A549 (cell line): ENCODE data around the gene MEGF6. TPM values are rescaled to one million over a fixed set of nuclear protein-coding genes. Genes with fewer than 3 reads are reported as not detected.

Source experiments
- ATAC-seq, 2 experiments: fragments of 200-7000 bp in 1 of 2; fragments of >200 bp in 1 of 2; cut with Nextera tagmentation in 1 of 2; cut with Tn5 transposase in 1 of 2; 3 replicates each; pipeline versions ENCODE4 v1.8.0 to v1.9.1; 2018 to 2020; ENCODE audit warnings: mild to moderate bottlenecking in 1 of 2, moderate library complexity in 1 of 2
- CTCF ChIA-PET: fragments of 300-600 bp; sonication (Branson Sonifier 250); formaldehyde crosslinking; extraction: SDS; loops from one replicate; lab custom pipeline; 2021; ENCODE audit warnings: antibody characterized with exemption, inconsistent platforms; lab: Yijun Ruan, JAX
- POLR2A ChIA-PET: fragments of 350-600 bp; formaldehyde crosslinking; extraction: SDS; loops from one replicate; lab custom pipeline; 2021; ENCODE audit warnings: antibody characterized with exemption, inconsistent platforms; lab: Yijun Ruan, JAX
- DNase-seq, 2 experiments: peaks; one replicate each; pipeline versions ENCODE4 v3.0.0 to v3.0.0-alpha.2; 2011 to 2016; ENCODE audit warnings: low read depth in 1 of 2, low spot score in 1 of 2
- FAIRE-seq: peaks from 2 replicates; lab custom pipeline; 2011; peaks lifted over from hg19 to GRCh38; lab: Jason Lieb, UNC
- H3K27ac ChIP-seq, 2 experiments: fragments of >200 bp; sonication (Bioruptor Twin); formaldehyde crosslinking; 3 replicates each; pipeline ENCODE4 v1.5.1; 2016 to 2017
- H3K4me1 ChIP-seq: fragments of >200 bp; sonication (Bioruptor Twin); formaldehyde crosslinking; 3 replicates; pipeline ENCODE4 v1.6.1; 2016
- H3K4me2 ChIP-seq: fragments of >200 bp; sonication (Bioruptor Twin); formaldehyde crosslinking; 3 replicates; pipeline ENCODE4 v1.6.1; 2016
- H3K4me3 ChIP-seq: fragments of >200 bp; sonication (Bioruptor Twin); formaldehyde crosslinking; 3 replicates; pipeline ENCODE4 v1.5.1; 2016
- H3K9me3 ChIP-seq: fragments of >200 bp; sonication (Bioruptor Twin); formaldehyde crosslinking; 3 replicates; pipeline ENCODE4 v1.6.1; 2016
- ATOH8 ChIP-seq: fragments of 250-450 bp; sonication (Bioruptor Pico); IDR thresholded peaks from 2 replicates; pipeline ENCODE4 v1.5.0; 2020; ENCODE audit warnings: low read depth, mild to moderate bottlenecking, moderate library complexity
- CBX8 ChIP-seq: fragments of 200-600 bp; sonication (generic); IDR thresholded peaks from 2 replicates; pipeline ENCODE4 v1.6.1; 2016
- CTCF ChIP-seq: fragments of >200 bp; sonication (Bioruptor Twin); formaldehyde crosslinking; IDR thresholded peaks from 3 replicates; pipeline ENCODE4 v1.5.1; 2016
- EP300 ChIP-seq, 2 experiments: fragments of >200 bp; sonication (Bioruptor Twin); formaldehyde crosslinking; IDR thresholded peaks; 2 replicates in 1 of 2; 3 replicates in 1 of 2; pipeline ENCODE4 v1.6.1; 2016 to 2017
- ESRRA ChIP-seq: fragments of 150-350 bp; IDR thresholded peaks from 2 replicates; pipeline ENCODE4 v1.6.1; 2014; ENCODE audit warnings: mild to moderate bottlenecking, low read length, borderline replicate concordance
- FOSL2 ChIP-seq, 2 experiments: fragments of 450-650 bp in 1 of 2; fragments of >200 bp in 1 of 2; sonication (Bioruptor Twin) in 1 of 2; formaldehyde crosslinking; IDR thresholded peaks; 2 replicates each; pipeline versions ENCODE4 v1.5.0 to v1.6.1; 2016 to 2020; ENCODE audit warnings: mild to moderate bottlenecking in 1 of 2, moderate library complexity in 1 of 2
- HEYL ChIP-seq: fragments of 250-450 bp; sonication (Bioruptor Pico); IDR thresholded peaks from 2 replicates; pipeline ENCODE4 v1.8.0; 2021; ENCODE audit warnings: mild to moderate bottlenecking, moderate library complexity
- HOXB5 ChIP-seq: fragments of 250-450 bp; sonication (Bioruptor Pico); IDR thresholded peaks from 2 replicates; pipeline ENCODE4 v1.5.0; 2020; ENCODE audit warnings: mild to moderate bottlenecking, moderate library complexity
- JUN ChIP-seq, 2 experiments: fragments of >200 bp; sonication (Bioruptor Twin); formaldehyde crosslinking; IDR thresholded peaks; 2 replicates in 1 of 2; 3 replicates in 1 of 2; pipeline ENCODE4 v1.6.1; 2016 to 2017
- KDM1A ChIP-seq: fragments of 200-600 bp; sonication (generic); IDR thresholded peaks from 2 replicates; pipeline ENCODE4 v1.6.1; 2016; ENCODE audit warnings: low read depth, mild to moderate bottlenecking
- MAX ChIP-seq: IDR thresholded peaks from 2 replicates; pipeline ENCODE4 v1.6.1; 2012
- MAZ ChIP-seq: fragments of 150-350 bp; IDR thresholded peaks from 2 replicates; pipeline ENCODE4 v1.6.1; 2014; ENCODE audit warnings: antibody characterized with exemption, low read depth, low read length, borderline replicate concordance
- NPAS2 ChIP-seq: fragments of 250-450 bp; sonication (Bioruptor Pico); IDR thresholded peaks from 2 replicates; pipeline ENCODE4 v1.8.0; 2022; ENCODE audit warnings: mild to moderate bottlenecking, moderate library complexity, borderline replicate concordance
- POLR2AphosphoS2 ChIP-seq: conservative IDR thresholded peaks from 2 replicates; pipeline ENCODE4 v1.6.1; 2012; ENCODE audit warnings: low read length, improper control_type of control experiment, inconsistent platforms
- RCOR1 ChIP-seq: fragments of 150-350 bp; IDR thresholded peaks from 2 replicates; pipeline ENCODE4 v1.6.1; 2014; ENCODE audit warnings: antibody characterized with exemption, low read length, low read depth
- SREBF2 ChIP-seq: fragments of 450-650 bp; IDR thresholded peaks from 2 replicates; pipeline ENCODE4 v1.6.1; 2014; ENCODE audit warnings: mild to moderate bottlenecking, moderate library complexity
- TFCP2L1 ChIP-seq: fragments of 250-450 bp; sonication (Bioruptor Pico); IDR thresholded peaks from 2 replicates; pipeline ENCODE4 v1.5.0; 2021; ENCODE audit warnings: mild to moderate bottlenecking
- ZNF302 ChIP-seq: fragments of 250-450 bp; sonication (Bioruptor Pico); IDR thresholded peaks from 2 replicates; pipeline ENCODE4 v1.9.0; 2021; ENCODE audit warnings: inconsistent platforms, mild to moderate bottlenecking, moderate library complexity
- ZSCAN20 ChIP-seq: fragments of 250-450 bp; sonication (Bioruptor Pico); IDR thresholded peaks from 2 replicates; pipeline ENCODE4 v1.8.0; 2022; ENCODE audit warnings: mild to moderate bottlenecking, moderate library complexity
- WGBS: methylation state at CpG from one replicate; pipeline ENCODE4 v1.1.6; 2017; ENCODE audit errors: missing lambda C conversion rate; 5-methylcytosine and 5-hydroxymethylcytosine counted together
- polyA plus RNA-seq, 4 experiments: library from polyadenylated mRNA; depleted of rRNA in 3 of 4; stranded (reverse); fragments of >200 nt; fragmentation: RNase III in 1 of 4; extraction: RNeasy Plus Mini Kit Qiagen cat#74134 plus additional on column Dnase treatment in 1 of 4; gene quantifications; 2 replicates in 3 of 4; 3 replicates in 1 of 4; pipeline ENCODE4 v1.2.3, GENCODE V29; 2011 to 2017

The MEGF6 gene
- polyA plus RNA-seq, 2 of the 4 experiments (the other 2 are of a cell fraction), result 0.66 to 13.7 TPM

GRCh38 chr1:3482378-3482849 lies 128.9 kb downstream of the MEGF6 start:
- ChIA-PET CTCF (interaction anchor here (0.9 to 9.5 kb wide), 5 partner anchors 8 to 133 kb away, joined by 3 to 77 read pairs (median 8); no protein-coding TSS in a partner anchor), POLR2A (interaction anchor here (1.2 kb wide), 1 partner anchor 29 kb away, joined by 3 read pairs; no protein-coding TSS in a partner anchor)
- 0 out of 2 replicates have a peak, but pooled peaks have one; percentile 31 for TF ChIP-seq MAX
- TF ChIP-seq FOSL2 (IDR thresholded peaks at IDR 0.05), result no peak
- peak; percentile 68 for TF ChIP-seq FOSL2 (CRISPR knock-in tag; IDR thresholded peaks at IDR 0.05)
- TF ChIP-seq CTCF, result no peak
- FAIRE-seq (no peak), DNase-seq (peak; percentile 72 to 76), ATAC-seq (peak; percentile 71 to 86)
- Histone ChIP-seq H3K27ac (peak overlapping the region; percentile 20 to 75; a peak in 4 of 6 replicates), H3K4me1 (peaks cover 16% of the 10 kb centered on the region), H3K9me3 (no peaks in the 10 kb centered on the region), H3K4me2 (peak overlapping the region; percentile 35), H3K4me3 (no peak overlapping the region)
- WGBS, result 0% methylated on average over 1 of the region's 18 CpGs

- DNase-seq, result no peak
- POLR2A ChIA-PET, result interaction anchor here (1.2 kb wide), 1 partner anchor 29 kb away, joined by 3 read pairs; no protein-coding TSS in a partner anchor
- CTCF ChIA-PET, result interaction anchor here (0.6 to 9.5 kb wide), 6 partner anchors 9 to 160 kb away, joined by 4 to 77 read pairs (median 8); no protein-coding TSS in a partner anchor
- ATAC-seq, result peak; percentile 6 to 11; a peak in 4 of 6 replicates
- Histone ChIP-seq H3K4me2 (peak overlapping the region; percentile 35), H3K4me3 (no peak overlapping the region), H3K4me1 (peaks cover 16% of the 10 kb centered on the region), H3K27ac (peak overlapping the region in 1 of 2 experiments; percentile 75; a peak in 4 of 6 replicates), H3K9me3 (no peaks in the 10 kb centered on the region)
- no peak for FAIRE-seq
- TF ChIP-seq SREBF2, result no peak
- no peak for TF ChIP-seq ZNF302 (CRISPR knock-in tag)
- no peak for TF ChIP-seq HOXB5 (CRISPR knock-in tag)
- no peak for TF ChIP-seq JUN (IDR thresholded peaks at IDR 0.05)
- TF ChIP-seq RCOR1, result no peak
- WGBS, result 69% methylated on average over 8 of the region's 20 CpGs
Measured at GRCh38 chr1:3481836-3482375, 129.4 kb downstream of the MEGF6 start.

- ATAC-seq, result no peak
- no peak for FAIRE-seq
- POLR2A ChIA-PET, result interaction anchor here (1.2 kb wide), 1 partner anchor 28 kb away, joined by 3 read pairs; no protein-coding TSS in a partner anchor
- no peak for TF ChIP-seq ATOH8 (CRISPR knock-in tag)
- no peak for TF ChIP-seq KDM1A
- no peak for TF ChIP-seq ESRRA
- no peak for TF ChIP-seq POLR2AphosphoS2
- TF ChIP-seq EP300 (IDR thresholded peaks at IDR 0.05), result no peak
- TF ChIP-seq TFCP2L1, result no peak
- TF ChIP-seq ZSCAN20 (CRISPR knock-in tag), result no peak
- no peak for TF ChIP-seq MAZ
- no peak for TF ChIP-seq NPAS2 (CRISPR knock-in tag)
- no peak for TF ChIP-seq HEYL
- TF ChIP-seq CBX8, result no peak
- Histone ChIP-seq H3K27ac (no peak overlapping the region; a peak in 1 of 6 replicates), H3K4me3 (no peak overlapping the region), H3K4me1 (peaks cover 16% of the 10 kb centered on the region), H3K9me3 (no peaks in the 10 kb centered on the region), H3K4me2 (no peak overlapping the region)
- WGBS, result 82% methylated on average over 8 of the region's 15 CpGs
- DNase-seq, result no peak
- CTCF ChIA-PET, result interaction anchor here (1.7 to 9.5 kb wide), 4 partner anchors 9 to 139 kb away, joined by 6 to 77 read pairs (median 8); no protein-coding TSS in a partner anchor
Measured at GRCh38 chr1:3481046-3481445, 130.3 kb downstream of the MEGF6 start.
